Body of pancreas (tissue), 4 donors: ENCODE results near the gene KDM1B.

Source experiments
- CTCF ChIP-seq, 7 experiments: fragments of 450-650 bp in 4 of 7; fragments of 200-600 bp in 3 of 7; sonication (generic) in 3 of 7; IDR thresholded peaks; one replicate each; pipeline ENCODE4 v1.5.1; 2016 to 2019; ENCODE audit warnings: antibody characterized with exemption in 7 of 7
- POLR2A ChIP-seq, 3 donors: fragments of 450-650 bp; IDR thresholded peaks; one replicate each; pipeline ENCODE4 v1.6.1; 2016; ENCODE audit warnings: antibody characterized with exemption in 3 of 3, mild to moderate bottlenecking in 2 of 3

GRCh38 chr6:18151801-18152200, 3.4 kb upstream of the KDM1B start:
- TF ChIP-seq POLR2A (IDR thresholded peaks at IDR 0.05), result no peak
- TF ChIP-seq CTCF (IDR thresholded peaks at IDR 0.05), result no peak
